ENCODE data around the gene EMC1.
A peak's percentile ranks its signal among the peaks of the same experiment; 100 is the strongest.
"Not testable (repeated sequence)": the region's sequence is repeated elsewhere in the genome, so short reads cannot be mapped to it uniquely, and the experiment has no call there.

Gene EMC1

GRCh38 chr1:19251305-19252196 is at the start of gene EMC1, which contains the start of gene MRTO4:
TSS of gene EMC1 (minus strand) at chr1:19251524. CDS start at chr1:19251509, 15 bp downstream.
TSS of gene MRTO4 (plus strand) at chr1:19251805. CDS start at chr1:19251836, 31 bp downstream.
- peak; percentile 88 for DNase-seq

DNA sequence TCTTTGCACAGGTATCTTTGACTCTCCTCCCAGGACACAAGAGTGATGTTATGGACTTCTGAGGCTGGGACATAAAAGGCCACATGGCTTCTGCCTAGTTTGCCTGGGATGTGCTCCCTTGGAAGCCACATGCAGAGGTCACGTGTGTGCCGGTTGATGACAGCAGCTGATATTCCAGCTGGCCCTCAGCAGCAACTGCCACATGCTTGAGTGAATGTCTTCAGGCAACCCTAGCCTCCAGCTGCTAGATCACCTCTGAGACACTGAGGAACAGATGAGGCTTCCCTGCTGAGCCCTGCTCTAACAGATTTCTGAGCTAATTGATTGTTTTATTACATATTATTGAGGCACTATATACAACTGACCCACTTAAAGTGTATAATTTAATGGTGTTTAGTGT is 48.9 kb upstream of the EMC1 start:
- DNase-seq = no peak

- DNase-seq = no peak
These were observed 43.3 kb upstream of the EMC1 start for GRCh38 chr1:19294638-19295037.

DNA sequence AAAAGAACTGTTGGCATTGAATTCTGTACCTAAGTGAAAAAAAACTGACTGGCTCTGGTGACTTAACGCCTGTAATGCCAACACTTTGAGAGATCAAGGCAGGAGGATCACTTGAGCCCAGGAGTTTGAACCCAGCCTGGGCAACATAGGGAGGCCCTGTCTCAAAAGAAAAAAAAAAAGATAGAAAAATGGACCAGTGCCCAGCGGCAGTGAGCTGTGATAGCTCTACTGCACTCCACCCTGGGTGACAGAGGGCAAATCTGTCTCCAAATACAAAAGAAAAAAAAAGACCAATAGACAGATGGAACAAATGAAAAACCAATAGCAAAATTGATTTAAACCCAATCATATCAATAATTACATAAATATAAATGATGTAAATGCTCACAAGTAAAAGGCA is 37.9 kb upstream of the EMC1 start:
- DNase-seq = no peak

DNA sequence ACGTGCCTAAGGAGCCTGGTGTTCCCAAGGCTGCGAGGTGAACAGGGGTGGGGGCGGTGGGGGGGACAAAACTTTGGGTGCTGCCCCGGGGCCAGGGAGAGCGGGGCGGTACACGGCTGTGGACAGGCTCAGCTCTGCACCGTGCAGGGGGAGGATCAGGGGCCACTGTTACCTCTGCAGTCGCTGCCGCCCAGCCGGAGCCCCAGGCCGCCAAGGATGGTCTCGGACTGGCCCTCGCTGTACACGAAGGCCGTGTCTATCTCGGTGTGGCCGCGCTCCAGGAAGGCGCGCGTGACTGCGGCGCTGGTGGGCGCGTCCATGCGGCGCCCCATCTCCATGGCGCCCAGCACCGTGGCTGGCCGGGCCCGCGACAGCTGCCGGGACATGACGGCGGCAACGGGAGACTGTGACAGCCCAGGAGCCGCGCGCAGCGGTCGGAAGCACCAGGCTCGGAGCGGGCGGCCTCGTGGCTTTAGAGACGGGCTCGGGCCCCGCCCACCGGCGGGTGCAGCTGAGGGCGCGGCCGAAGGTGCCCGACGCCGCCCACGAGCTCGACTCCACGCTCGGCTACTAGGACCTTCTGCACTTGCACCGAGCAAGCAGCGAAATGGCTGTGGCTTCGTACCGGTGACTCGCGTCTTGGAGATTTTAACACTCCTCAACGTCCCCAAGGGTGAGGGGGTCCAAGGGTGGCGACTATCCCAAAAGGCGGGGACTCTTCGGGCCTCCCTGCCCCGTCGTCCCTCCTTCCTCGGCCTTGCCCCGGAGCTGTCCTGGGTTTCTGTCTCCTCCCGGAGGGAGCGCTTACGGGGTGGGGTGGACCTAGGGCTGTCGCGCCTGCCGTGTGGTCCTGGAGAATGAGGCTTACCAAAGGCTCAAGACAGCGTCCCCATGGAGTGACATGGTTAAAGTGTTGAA is 37.3 kb upstream of the EMC1 start, which contains the start of gene AKR7A3:
AKR7A3 (minus strand) TSS at position 447 of the 918 bp plus-strand sequence; CDS start at position 386, 61 bp downstream.
- DNase-seq = peak; percentile 68

- DNase-seq = no peak
These were observed 36.3 kb upstream of the EMC1 start for GRCh38 chr1:19287436-19288185.

DNA sequence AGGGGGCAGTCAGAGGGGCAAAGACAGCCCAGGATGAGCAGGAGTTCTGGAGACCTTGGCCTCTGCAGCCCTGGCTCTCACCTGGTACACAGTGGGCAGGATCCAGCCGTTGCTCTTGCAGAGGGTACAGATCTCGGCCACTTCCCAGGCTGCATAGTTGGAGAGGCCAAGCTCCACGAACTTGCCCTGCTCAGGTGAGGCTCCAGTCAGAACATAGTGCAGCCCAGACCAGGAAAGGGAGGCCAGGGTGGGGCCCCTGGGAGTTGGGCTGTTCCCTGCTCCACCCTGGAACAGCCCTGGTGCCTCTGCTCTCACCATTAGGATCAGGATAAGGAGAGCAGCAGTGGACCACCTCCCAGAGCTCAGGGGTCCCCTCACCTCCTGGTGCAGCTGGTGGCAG is 34.5 kb upstream of the EMC1 start:
- not testable (repeated sequence) for DNase-seq

DNA sequence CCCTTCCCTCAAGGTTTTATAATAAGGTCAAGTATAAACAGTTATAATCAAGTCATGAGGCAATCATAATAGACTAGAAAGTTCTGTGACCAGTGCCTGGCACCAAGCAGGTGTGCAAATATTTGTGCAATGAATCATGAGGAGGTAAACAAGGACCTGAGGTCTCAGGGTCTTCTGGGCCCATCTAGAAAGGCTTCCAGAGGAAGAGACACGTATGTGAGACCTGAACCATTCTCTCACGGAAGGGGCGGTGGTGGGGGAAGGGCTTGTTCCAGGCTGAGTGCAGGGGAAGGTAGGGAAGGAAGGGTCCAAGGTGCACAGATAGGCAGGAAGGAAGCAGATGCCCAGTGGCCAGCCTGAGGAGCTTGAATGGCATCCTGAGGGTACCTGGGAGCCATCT is 34.0 kb upstream of the EMC1 start:
- DNase-seq = not testable (repeated sequence)

DNA sequence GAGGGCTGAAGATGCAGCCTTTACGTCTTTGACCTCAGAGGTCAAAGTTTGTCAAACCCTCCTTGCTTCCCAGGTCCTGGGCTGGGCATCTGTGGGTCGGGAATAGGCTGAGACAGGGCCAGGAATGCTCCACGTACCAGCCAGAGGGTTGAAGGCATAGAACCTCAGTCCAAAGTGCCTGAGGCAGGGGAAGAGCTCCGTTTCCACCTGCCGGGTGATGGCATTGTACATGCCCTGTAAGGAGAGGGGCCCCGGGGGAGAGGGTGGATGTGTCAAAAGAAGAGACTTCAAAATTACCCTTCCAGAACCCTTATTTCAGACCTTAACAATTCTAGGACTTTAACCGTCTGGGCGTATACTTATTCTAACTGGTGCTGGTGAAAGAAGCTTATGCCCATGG is 33.6 kb upstream of the EMC1 start:
- no peak for DNase-seq

- DNase-seq = no peak
These were observed 32.6 kb upstream of the EMC1 start for GRCh38 chr1:19283891-19284290.

GRCh38 chr1:19274636-19275035 is 23.3 kb upstream of the EMC1 start:
- no peak for DNase-seq

GRCh38 chr1:19273844-19274531 is 22.7 kb upstream of the EMC1 start:
- DNase-seq = peak; percentile 27

- no peak for DNase-seq
These were observed 22.0 kb upstream of the EMC1 start for GRCh38 chr1:19273106-19273843.

DNA sequence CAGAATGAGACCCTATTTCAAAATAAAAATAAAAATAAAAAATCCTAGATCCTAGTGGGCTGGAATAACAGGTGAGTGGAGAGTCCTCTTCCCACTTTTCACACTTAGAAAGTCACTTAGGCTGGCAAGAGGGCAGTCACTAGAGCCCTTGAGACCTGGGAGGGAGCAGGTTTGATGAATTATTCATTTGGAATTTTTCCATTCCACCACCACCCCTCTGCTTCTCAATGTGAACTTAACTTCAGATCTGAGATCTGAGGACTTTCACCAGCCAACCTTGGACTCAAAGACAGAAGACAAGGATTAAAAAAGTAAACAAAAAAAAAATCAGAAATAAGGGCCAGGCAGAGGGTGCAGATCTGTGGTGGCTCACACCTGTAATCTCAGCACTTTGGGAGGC is 20.7 kb upstream of the EMC1 start:
- DNase-seq = no peak

- not testable (repeated sequence) for DNase-seq
These were observed 19.0 kb upstream of the EMC1 start for GRCh38 chr1:19270343-19270730.

GRCh38 chr1:19269427-19270342 is 18.4 kb upstream of the EMC1 start:
- not testable (repeated sequence) for DNase-seq

- no peak for DNase-seq
These were observed 17.1 kb upstream of the EMC1 start for GRCh38 chr1:19268445-19268844.

GRCh38 chr1:19262744-19263143 is 11.4 kb upstream of the EMC1 start:
- DNase-seq = no peak

GRCh38 chr1:19262047-19262446 is 10.7 kb upstream of the EMC1 start:
- no peak for DNase-seq
